MM.1S (cell line): ENCODE data around the gene SLC6A7.

Experiments
- DNase-seq: peaks from one replicate; pipeline ENCODE4 v3.0.0-alpha.2; 2015
- H2AFZ ChIP-seq: fragments of 300-600 bp; sonication (generic); 2 replicates; pipeline ENCODE4 v1.6.0; 2016; ENCODE audit warnings: antibody characterized with exemption, low read length
- H3F3A ChIP-seq: fragments of 300-600 bp; sonication (generic); 2 replicates; pipeline ENCODE4 v1.6.1; 2016; ENCODE audit warnings: mild to moderate bottlenecking, antibody characterized with exemption, low read length, moderate library complexity, mixed read lengths; ENCODE audit not compliant: insufficient read depth
- H3K27ac ChIP-seq: fragments of 300-600 bp; sonication (generic); 2 replicates; pipeline ENCODE4 v1.5.1; 2016; ENCODE audit warnings: mild to moderate bottlenecking, low read length
- H3K27me3 ChIP-seq: fragments of 300-600 bp; sonication (generic); replicated peaks from 2 replicates; pipeline ENCODE4 v1.6.0; 2016; ENCODE audit warnings: low read length; ENCODE audit not compliant: insufficient read depth
- H3K36me3 ChIP-seq: fragments of 300-600 bp; sonication (generic); replicated peaks from 2 replicates; pipeline ENCODE4 v1.6.1; 2016; ENCODE audit warnings: mild to moderate bottlenecking, low read length, mixed read lengths; ENCODE audit not compliant: insufficient read depth
- H3K4me1 ChIP-seq: fragments of 300-600 bp; sonication (generic); 2 replicates; pipeline ENCODE4 v1.6.1; 2016; ENCODE audit warnings: low read length, mixed read lengths
- H3K4me2 ChIP-seq: fragments of 300-600 bp; sonication (generic); 2 replicates; pipeline ENCODE4 v1.6.0; 2016; ENCODE audit warnings: low read depth, low read length
- H3K4me3 ChIP-seq: fragments of 300-600 bp; sonication (generic); 2 replicates; pipeline ENCODE4 v1.5.1; 2016; ENCODE audit warnings: low read length, mixed read lengths
- H3K79me2 ChIP-seq: fragments of 300-600 bp; sonication (generic); 2 replicates; pipeline ENCODE4 v1.6.1; 2016; ENCODE audit warnings: mixed run types, low read length, mixed read lengths
- H3K9ac ChIP-seq: fragments of 300-600 bp; sonication (generic); 2 replicates; pipeline ENCODE4 v1.6.1; 2016; ENCODE audit warnings: low read length, mixed read lengths
- H3K9me2 ChIP-seq: fragments of 300-600 bp; sonication (generic); replicated peaks from 2 replicates; pipeline ENCODE4 v1.6.1; 2016; ENCODE audit warnings: mild to moderate bottlenecking, low read length, mixed read lengths; ENCODE audit not compliant: insufficient read depth
- H3K9me3 ChIP-seq: fragments of 300-600 bp; sonication (generic); replicated peaks from 2 replicates; pipeline ENCODE4 v1.6.1; 2016; ENCODE audit warnings: mild to moderate bottlenecking, low read length, mixed read lengths; ENCODE audit not compliant: insufficient read depth
- H4K20me1 ChIP-seq: fragments of 300-600 bp; sonication (generic); 2 replicates; pipeline ENCODE4 v1.6.1; 2016; ENCODE audit warnings: mild to moderate bottlenecking, low read length, moderate library complexity, mixed read lengths; ENCODE audit not compliant: insufficient read depth
- CTCF ChIP-seq: fragments of 300-600 bp; sonication (generic); IDR thresholded peaks from 2 replicates; pipeline ENCODE4 v1.5.1; 2016; ENCODE audit warnings: antibody characterized with exemption, low read length, mixed read lengths
- EZH2 ChIP-seq: fragments of 300-600 bp; sonication (generic); optimal IDR thresholded peaks from 2 replicates; pipeline ENCODE3; 2017; ENCODE audit warnings: low read depth, mild to moderate bottlenecking, antibody characterized with exemption, low read length, mixed read lengths
- EZH2phosphoT487 ChIP-seq: fragments of 300-600 bp; sonication (generic); IDR thresholded peaks from 2 replicates; pipeline ENCODE4 v1.6.1; 2018; ENCODE audit warnings: antibody characterized with exemption, low read length

SLC6A7 gene

GRCh38 chr5:150153957-150154617, 35.8 kb upstream of the SLC6A7 start:
- H4K20me1 ChIP-seq, result no peaks in the 10 kb centered on the region
- H3K4me3 ChIP-seq, result no peak overlapping the region
- no peak overlapping the region for H2AFZ ChIP-seq
- H3K79me2 ChIP-seq, result no peaks in the 10 kb centered on the region
- no peak overlapping the region for H3K27ac ChIP-seq
- H3K36me3 ChIP-seq, result no peaks in the 10 kb centered on the region
- H3K9ac ChIP-seq, result no peak overlapping the region
- no peaks in the 10 kb centered on the region for H3F3A ChIP-seq
- H3K9me3 ChIP-seq, result no peaks in the 10 kb centered on the region
- no peaks in the 10 kb centered on the region for H3K9me2 ChIP-seq
- H3K4me1 ChIP-seq, result no peaks in the 10 kb centered on the region
- TF ChIP-seq EZH2phosphoT487, result no peak
- no peaks in the 10 kb centered on the region for H3K27me3 ChIP-seq
- no peak overlapping the region for H3K4me2 ChIP-seq
- DNase-seq, result no peak

- Histone ChIP-seq H3K9ac (no peak overlapping the region), H3K4me2 (no peak overlapping the region), H3K27ac (no peak overlapping the region), H2AFZ (no peak overlapping the region), H3K9me3 (no peaks in the 10 kb centered on the region), H3K4me3 (no peak overlapping the region), H3K27me3 (no peaks in the 10 kb centered on the region), H3K4me1 (no peaks in the 10 kb centered on the region), H3K9me2 (no peaks in the 10 kb centered on the region), H3K36me3 (no peaks in the 10 kb centered on the region), H4K20me1 (no peaks in the 10 kb centered on the region), H3F3A (no peaks in the 10 kb centered on the region), H3K79me2 (no peaks in the 10 kb centered on the region)
- no peak for DNase-seq
- TF ChIP-seq EZH2phosphoT487 (no peak), EZH2 (no peak), CTCF (no peak)
Observed at GRCh38 chr5:150154618-150155128, 35.2 kb upstream of the SLC6A7 start.

- H3K4me2 ChIP-seq, result peak within 1 kb of the TSS; percentile 88
- no peaks in the 10 kb centered on the region for H3F3A ChIP-seq
- H3K36me3 ChIP-seq, result no peaks in the 10 kb centered on the region
- peak within 1 kb of the TSS; percentile 72 for H2AFZ ChIP-seq
- peak; percentile 24 for DNase-seq
- H3K4me3 ChIP-seq, result peak within 1 kb of the TSS; percentile 69
- H3K79me2 ChIP-seq, result no peaks in the 10 kb centered on the region
- H3K9me2 ChIP-seq, result no peaks in the 10 kb centered on the region
- H3K9me3 ChIP-seq, result no peaks in the 10 kb centered on the region
- H4K20me1 ChIP-seq, result no peaks in the 10 kb centered on the region
- H3K9ac ChIP-seq, result peak within 1 kb of the TSS; percentile 53; the same call in 1 of the 2 replicates
- no peaks in the 10 kb centered on the region for H3K27me3 ChIP-seq
- no peaks in the 10 kb centered on the region for H3K4me1 ChIP-seq
- no peak for TF ChIP-seq EZH2
- no peak for TF ChIP-seq EZH2phosphoT487
- TF ChIP-seq CTCF, result no peak
- H3K27ac ChIP-seq, result no peak within 1 kb of the TSS
Observed at GRCh38 chr5:150155258-150156026, 34.4 kb upstream of the SLC6A7 start, which contains the start of gene PDGFRB. PDGFRB (minus strand) TSS chr5:150155845; CDS start chr5:150137047, 18,798 bp downstream.
